Umbilical cord (tissue), 2 donors: Measurements from ENCODE around the gene MIA2. TPM values are rescaled to one million over a fixed set of nuclear protein-coding genes. Genes with fewer than 3 reads are reported as not detected.
A peak's percentile ranks its signal among the peaks of the same experiment; 100 is the strongest.
"Not testable (repeated sequence)": the region's sequence is repeated elsewhere in the genome, so short reads cannot be mapped to it uniquely, and the experiment has no call there.

Source experiments
- DNase-seq: peaks from one replicate; pipeline ENCODE4 v3.0.0-alpha.2; 2015; ENCODE audit warnings: low spot score
- total RNA-seq: library from RNA; depleted of rRNA; stranded (reverse); fragments of >200 nt; gene quantifications from one replicate; pipeline ENCODE4 v1.2.3, GENCODE V29; 2014; ENCODE audit warnings: low replicate concordance; ENCODE audit not compliant: insufficient read depth

The MIA2 gene
- total RNA-seq, 1 donor from 2014 or later: 21.9 TPM

DNA sequence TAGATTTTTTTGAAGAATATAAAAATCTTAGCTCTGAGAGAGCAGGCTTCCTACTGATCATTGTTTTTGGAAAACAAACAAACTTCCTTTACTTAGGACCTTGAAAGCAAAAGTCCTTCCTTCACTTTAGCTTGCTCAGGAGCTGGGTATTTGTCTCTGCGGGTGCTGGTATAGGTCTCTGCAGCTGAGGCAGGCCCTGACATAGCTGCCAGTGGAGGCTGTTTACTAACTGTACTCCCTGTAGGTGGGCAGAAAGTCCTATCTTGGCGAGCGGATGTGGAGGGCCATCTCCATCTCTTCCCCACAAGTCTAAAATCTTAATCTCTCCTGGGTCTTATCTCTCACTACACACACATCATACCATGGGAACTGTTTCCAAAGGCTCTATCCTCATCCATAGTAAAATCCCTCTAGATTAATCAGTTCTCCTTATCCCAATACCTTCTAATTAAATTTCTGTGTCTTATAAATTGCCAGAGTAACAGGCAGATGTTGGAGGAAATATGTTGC lies 4.1 kb upstream of the MIA2 start:
- DNase-seq: no peak

GRCh38 chr14:39230416-39231035 lies 3.2 kb upstream of the MIA2 start:
- no peak for DNase-seq

GRCh38 chr14:39231751-39232553 lies 1.8 kb upstream of the MIA2 start:
- peak; percentile 5 for DNase-seq

DNA sequence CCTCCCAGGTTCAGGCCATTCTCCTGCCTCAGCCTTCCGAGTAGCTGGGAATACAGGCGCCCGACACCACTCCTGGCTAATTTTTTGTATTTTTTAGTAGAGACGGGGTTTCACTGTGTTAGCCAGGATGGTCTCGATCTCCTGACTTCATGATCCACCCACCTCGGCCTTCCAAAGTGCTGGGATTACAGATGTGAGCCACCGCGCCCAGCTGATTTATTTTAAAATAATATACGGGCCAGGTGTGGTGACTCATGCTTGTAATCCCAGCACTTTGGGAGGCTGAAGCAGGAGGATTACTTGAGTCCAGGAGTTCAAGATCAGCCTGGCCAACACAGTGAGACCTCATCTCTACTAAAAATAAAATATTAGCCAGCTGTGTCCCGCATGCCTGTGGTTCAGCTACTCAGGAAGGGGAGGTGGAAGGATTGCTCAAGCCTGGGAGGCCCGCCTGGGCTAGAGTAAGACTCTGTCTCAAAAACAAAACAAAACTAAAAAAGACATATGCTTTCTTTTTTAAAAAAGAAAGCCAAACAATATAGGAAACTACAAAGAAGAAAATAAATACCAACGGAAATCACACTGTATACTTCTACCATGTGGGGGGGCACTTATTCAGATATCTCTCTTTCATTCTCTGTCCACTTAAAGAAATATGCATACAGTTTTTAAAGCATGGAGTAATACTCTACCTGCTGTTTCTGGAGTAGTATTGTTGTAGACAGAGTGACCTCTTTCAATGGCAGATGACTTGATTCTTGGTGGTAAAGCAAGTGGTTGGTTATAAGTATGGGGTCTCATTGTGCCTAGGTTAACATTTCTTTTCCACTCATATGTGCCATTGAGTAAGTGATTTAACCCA lies 930 bp upstream of the MIA2 start:
- peak; percentile 2 for DNase-seq

DNA sequence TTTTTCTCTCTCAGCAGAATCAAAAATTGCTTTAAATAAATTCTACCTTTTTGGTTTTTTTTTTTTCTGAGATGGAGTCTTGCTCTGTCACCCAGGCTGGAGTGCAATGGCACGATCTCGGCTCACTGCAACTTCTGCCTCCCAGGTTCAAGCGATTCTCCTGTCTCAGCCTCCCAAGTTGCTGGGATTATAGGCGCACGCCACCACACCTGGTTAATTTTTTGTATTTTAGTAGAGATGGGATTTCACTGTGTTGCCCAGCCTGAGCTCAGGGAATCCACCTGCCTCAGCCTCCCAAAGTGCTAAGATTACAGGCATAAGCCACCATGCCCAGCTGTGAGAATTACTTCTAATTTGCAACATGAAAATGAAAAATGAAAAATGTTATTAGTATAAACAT lies 1.3 kb downstream of the MIA2 start:
- not testable (repeated sequence) for DNase-seq

DNA sequence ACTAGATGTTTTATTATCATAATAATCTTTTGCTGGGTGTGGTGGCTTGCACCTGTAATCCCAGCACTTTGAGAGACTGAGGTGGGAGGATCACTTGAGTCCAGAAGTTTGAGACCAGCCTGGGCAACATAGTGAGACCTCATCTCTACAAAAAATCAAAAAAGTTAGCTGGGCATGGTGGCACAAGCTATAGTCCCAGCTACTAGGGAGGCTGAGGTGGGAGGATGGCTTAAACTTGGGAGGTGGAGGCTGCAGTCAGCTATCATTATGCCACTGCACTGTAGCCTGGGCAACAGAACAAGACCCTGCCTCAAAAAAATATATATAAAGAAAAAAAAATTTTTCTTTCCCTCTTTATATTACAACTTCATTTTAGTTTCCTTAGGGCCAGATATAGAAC lies 1.8 kb downstream of the MIA2 start:
- not testable (repeated sequence) for DNase-seq

DNA sequence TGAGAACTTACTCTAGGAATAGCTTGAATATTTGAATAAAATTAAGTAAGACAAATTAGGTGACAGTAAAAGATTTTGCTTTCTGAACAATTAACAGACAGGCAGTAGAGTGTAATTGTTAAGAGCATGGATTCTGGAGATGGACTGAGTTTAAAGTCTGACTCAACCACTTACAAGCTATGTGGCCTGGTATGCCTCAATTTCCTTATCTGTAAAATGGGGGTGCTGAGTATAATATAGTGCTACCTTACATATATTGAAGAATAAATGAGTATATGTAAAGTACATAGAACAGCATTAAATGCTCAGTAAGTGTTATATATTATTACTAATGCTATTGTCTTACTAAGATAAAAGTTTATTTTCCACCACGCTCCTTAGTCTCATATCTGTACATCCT lies 7.1 kb downstream of the MIA2 start:
- DNase-seq: no peak

DNA sequence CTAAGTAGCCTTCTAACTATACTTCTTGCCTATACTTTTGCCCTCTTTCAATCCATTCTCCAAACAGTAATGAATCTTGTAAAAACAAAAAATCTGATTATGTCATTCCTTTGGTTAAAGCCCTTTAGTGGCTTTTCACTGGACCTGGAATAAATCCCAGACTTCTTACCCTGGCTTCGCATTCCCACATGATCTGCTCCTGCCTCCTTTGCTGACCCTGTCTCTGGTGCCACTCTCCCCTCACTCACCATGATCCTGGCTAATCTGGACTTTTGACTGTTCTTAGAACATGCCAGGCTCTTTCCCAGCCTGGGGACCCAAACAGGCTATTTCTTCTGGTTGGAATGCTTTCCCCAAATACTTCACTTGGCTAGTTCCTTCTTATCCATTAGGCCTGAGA lies 7.9 kb downstream of the MIA2 start:
- peak; percentile 3 for DNase-seq

- peak; percentile 41 for DNase-seq
Observed at GRCh38 chr14:39243831-39244230, 10.1 kb downstream of the MIA2 start.

DNA sequence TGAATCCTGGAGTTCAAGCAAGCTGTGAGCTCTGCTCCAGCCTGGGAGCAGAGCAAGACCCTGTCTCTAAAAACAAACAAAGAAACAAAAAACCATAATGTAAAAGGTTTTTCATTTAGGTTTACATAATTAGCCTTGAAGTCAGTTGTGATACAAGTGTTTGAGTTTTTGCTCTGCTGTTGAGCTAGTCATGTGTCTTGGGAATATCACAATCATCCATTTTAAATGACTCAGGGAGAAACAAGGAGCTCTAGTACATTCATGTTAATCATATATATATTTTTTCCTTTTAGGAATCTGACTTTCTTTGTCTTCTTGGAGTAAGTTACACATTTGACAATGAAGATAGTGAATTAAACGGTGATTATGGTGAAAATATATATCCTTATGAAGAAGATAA lies 12.9 kb downstream of the MIA2 start:
- DNase-seq: no peak

- DNase-seq: peak; percentile 15
Observed at GRCh38 chr14:39247256-39247655, 13.5 kb downstream of the MIA2 start.

- DNase-seq: no peak
Observed at GRCh38 chr14:39251547-39251946, 17.8 kb downstream of the MIA2 start.

- DNase-seq: not testable (repeated sequence)
Observed at GRCh38 chr14:39257388-39257787, 23.7 kb downstream of the MIA2 start.

- DNase-seq: no peak
Observed at GRCh38 chr14:39258782-39259545, 25.2 kb downstream of the MIA2 start.

DNA sequence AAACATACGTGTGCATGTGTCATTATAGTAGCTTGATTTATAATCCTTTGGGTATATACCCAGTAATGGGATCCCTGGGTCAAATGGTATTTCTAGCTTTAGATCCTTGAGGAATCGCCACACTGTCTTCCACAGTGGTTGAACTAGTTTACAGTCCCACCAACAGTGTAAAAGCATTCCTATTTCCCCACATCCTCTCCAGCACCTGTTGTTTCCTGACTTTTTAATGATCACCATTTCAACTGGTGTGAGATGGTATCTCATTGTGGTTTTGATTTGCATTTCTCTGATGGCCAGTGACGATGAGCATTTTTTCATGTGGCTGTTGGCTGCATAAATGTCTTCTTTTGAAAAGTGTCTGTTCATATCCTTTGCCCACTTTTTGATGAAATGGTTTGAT lies 26.4 kb downstream of the MIA2 start:
- not testable (repeated sequence) for DNase-seq

DNA sequence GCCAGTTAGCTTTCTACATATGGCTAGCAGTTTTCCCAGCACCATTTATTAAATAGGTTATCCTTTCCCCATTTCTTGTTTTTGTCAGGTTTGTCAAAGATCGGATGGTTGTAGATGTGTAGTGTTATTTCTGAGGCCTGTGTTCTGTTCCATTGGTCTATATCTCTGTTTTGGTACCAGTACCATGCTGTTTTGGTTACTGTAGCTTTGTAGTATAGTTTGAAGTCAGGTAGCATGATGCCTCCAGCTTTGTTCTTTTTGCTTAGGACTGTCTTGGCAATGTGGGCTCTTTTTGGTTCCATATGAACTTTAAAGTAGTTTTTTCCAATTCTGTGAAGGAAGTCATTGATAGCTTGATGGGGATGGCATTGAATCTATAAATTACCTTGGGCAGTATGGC lies 28.5 kb downstream of the MIA2 start:
- not testable (repeated sequence) for DNase-seq

DNA sequence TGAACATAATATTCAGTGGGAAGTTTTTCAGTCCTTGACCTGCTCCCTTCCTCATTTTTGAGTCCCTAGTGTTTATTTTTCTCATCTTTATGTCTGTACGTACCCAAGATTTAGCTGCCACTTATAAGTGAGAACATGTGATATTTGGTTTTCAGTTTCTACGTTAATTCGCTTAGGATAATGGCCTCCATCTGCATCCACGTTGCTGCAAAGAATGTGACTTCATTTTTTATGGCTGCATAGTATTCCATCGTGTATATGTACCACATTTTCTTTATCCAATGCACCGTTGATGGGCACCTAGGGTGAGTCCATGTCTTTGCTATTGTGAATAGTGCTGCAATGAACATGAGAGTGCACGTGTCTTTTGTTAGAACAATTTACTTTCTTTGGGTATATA lies 30.3 kb downstream of the MIA2 start:
- DNase-seq: no peak

GRCh38 chr14:39264558-39264957 lies 30.8 kb downstream of the MIA2 start:
- no peak for DNase-seq

- peak; percentile 55 for DNase-seq
Observed at GRCh38 chr14:39265033-39265432, 31.3 kb downstream of the MIA2 start.

DNA sequence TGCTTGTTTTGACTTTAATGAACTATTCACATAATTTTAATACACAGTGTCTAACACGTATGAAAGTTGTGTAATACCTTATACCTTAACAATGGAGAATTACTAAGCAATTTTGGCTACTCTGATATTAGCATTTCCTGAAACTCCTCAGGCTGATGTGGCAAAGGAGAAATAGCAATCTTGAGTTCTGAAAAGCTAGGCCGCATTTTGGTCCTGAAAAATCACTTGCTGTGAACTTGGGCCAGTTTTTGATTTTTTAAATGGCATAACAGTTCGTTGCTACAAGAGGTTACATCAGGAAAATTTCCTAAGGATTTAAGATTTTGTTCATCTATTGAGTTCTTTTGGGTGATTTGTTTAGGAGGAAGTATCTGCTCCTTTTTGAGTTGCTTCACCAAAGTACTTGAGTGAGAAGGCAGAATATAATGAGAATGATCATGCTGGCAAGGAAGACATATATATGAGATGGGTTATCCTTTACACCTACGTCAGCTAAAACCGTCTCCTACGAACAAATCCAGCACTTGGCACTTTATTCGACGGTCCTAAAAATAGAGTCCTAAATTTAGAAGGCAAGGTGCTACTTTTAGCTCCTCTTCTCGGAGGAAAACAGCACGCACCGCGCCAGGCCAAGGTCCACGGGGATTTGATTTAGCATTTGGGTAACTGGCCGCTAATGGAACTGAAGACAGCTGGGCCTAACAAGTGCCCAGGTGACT lies 32.2 kb downstream of the MIA2 start:
- DNase-seq: peak; percentile 38

DNA sequence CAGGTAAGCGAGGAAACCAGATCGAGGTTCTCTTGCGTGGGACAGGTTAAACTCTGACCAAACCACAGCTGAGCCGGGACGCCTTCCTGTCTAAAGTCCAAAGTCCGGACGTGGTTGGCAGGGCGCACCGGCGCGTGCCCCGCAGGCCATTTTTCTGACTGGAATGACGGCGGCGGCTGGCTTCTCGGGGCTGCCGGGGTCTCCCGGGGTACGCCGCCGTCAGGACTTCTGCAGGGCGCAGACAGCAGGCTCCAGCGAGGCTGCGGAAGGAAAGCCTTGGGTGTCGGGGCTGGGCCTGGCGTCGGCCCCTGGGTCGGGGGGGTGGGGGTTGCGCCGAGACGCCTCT lies 32.8 kb downstream of the MIA2 start:
- DNase-seq: no peak
